WTC11 (cell line): ENCODE measurements around the gene LAMTOR2. TPM values are rescaled to one million over a fixed set of nuclear protein-coding genes. Genes with fewer than 3 reads are reported as not detected.

Source experiments
- ATAC-seq: fragments of 200-7000 bp; cut with Tn5 transposase; 2 replicates; pipeline ENCODE4 v1.10.0; 2021; ENCODE audit warnings: mild to moderate bottlenecking, moderate library complexity
- CTCF ChIA-PET: fragments of 300-600 bp; sonication (Branson Sonifier 250); formaldehyde crosslinking; loops from one replicate; lab custom pipeline; 2021; ENCODE audit warnings: antibody characterized with exemption; lab: Charles Lee
- POLR2A ChIA-PET: fragments of 350-600 bp; sonication (Branson Sonifier 250); formaldehyde crosslinking; loops from one replicate; lab custom pipeline; 2021; ENCODE audit warnings: antibody characterized with exemption; lab: Charles Lee
- DNase-seq: peaks from one replicate; pipeline ENCODE4 v3.0.0; 2021; ENCODE audit warnings: low spot score
- H3K27ac Mint-ChIP-seq: 2 replicates; pipeline ENCODE4 v1.8.0; 2021; ENCODE audit warnings: mixed read lengths
- H3K27me3 Mint-ChIP-seq: 2 replicates; pipeline ENCODE4 v1.8.0; 2021; ENCODE audit warnings: low read depth, mild to moderate bottlenecking, moderate library complexity, mixed read lengths
- H3K36me3 Mint-ChIP-seq: 2 replicates; pipeline ENCODE4 v1.8.0; 2021; ENCODE audit warnings: mixed read lengths
- H3K4me1 Mint-ChIP-seq: 2 replicates; pipeline ENCODE4 v1.8.0; 2022; ENCODE audit warnings: mixed read lengths
- H3K4me3 Mint-ChIP-seq: 2 replicates; pipeline ENCODE4 v1.8.0; 2021; ENCODE audit warnings: mild to moderate bottlenecking, moderate library complexity, mixed read lengths
- H3K9me3 Mint-ChIP-seq: 2 replicates; pipeline ENCODE4 v1.8.0; 2021; ENCODE audit warnings: mixed read lengths
- GABPB1 ChIP-seq: sonication (generic); formaldehyde crosslinking; IDR thresholded peaks from 2 replicates; pipeline ENCODE4 v1.8.1; 2023; ENCODE audit warnings: mild to moderate bottlenecking, missing genetic modification reagents
- GRHL2 ChIP-seq: fragments of 250-450 bp; sonication (Bioruptor Pico); IDR thresholded peaks from 2 replicates; pipeline ENCODE4 v1.8.0; 2022; ENCODE audit warnings: mild to moderate bottlenecking, moderate library complexity; ENCODE audit not compliant: insufficient replicate concordance, severe bottlenecking
- ZBTB21 ChIP-seq: sonication (generic); formaldehyde crosslinking; IDR thresholded peaks from 2 replicates; pipeline ENCODE4 v1.8.1; 2023; ENCODE audit warnings: mild to moderate bottlenecking, missing genetic modification reagents, borderline replicate concordance
- ZNF219 ChIP-seq: sonication (generic); formaldehyde crosslinking; IDR thresholded peaks from 2 replicates; pipeline ENCODE4 v1.8.0; 2023; ENCODE audit warnings: missing genetic modification reagents, mild to moderate bottlenecking, borderline replicate concordance
- ZNF396 ChIP-seq: fragments of 250-450 bp; sonication (Bioruptor Pico); IDR thresholded peaks from 2 replicates; pipeline ENCODE4 v1.8.0; 2021; ENCODE audit warnings: mild to moderate bottlenecking, moderate library complexity, borderline replicate concordance
- total RNA-seq: library from RNA; stranded (reverse); gene quantifications from 3 replicates; pipeline ENCODE4 v1.2.3, GENCODE V29; 2021
- TF ChIP-seq, protein P1 (sequence below): sonication (generic); formaldehyde crosslinking; IDR thresholded peaks from 2 replicates; pipeline ENCODE4 v1.8.0; 2023; ENCODE audit warnings: missing genetic modification reagents, mild to moderate bottlenecking, borderline replicate concordance
- TF ChIP-seq, protein P2 (sequence below): sonication (generic); formaldehyde crosslinking; IDR thresholded peaks from 2 replicates; pipeline ENCODE4 v1.8.1; 2022; ENCODE audit warnings: low read depth, mild to moderate bottlenecking, moderate library complexity, missing genetic modification reagents, borderline replicate concordance
- TF ChIP-seq, protein P3 (sequence below): sonication (generic); formaldehyde crosslinking; IDR thresholded peaks from 2 replicates; pipeline ENCODE4 v1.8.1; 2022; ENCODE audit warnings: missing genetic modification reagents, borderline replicate concordance
- TF ChIP-seq, protein P4 (sequence below): sonication (generic); formaldehyde crosslinking; IDR thresholded peaks from 2 replicates; pipeline ENCODE4 v1.8.1; 2022; ENCODE audit warnings: mild to moderate bottlenecking, missing genetic modification reagents, moderate library complexity, borderline replicate concordance
- TF ChIP-seq, protein P5 (sequence below): sonication (generic); formaldehyde crosslinking; IDR thresholded peaks from 2 replicates; pipeline ENCODE4 v1.8.1; 2023; ENCODE audit warnings: mild to moderate bottlenecking, missing genetic modification reagents, borderline replicate concordance

The LAMTOR2 gene
- total RNA-seq, 1 experiment from 2014 or later = 62.4 TPM

DNA sequence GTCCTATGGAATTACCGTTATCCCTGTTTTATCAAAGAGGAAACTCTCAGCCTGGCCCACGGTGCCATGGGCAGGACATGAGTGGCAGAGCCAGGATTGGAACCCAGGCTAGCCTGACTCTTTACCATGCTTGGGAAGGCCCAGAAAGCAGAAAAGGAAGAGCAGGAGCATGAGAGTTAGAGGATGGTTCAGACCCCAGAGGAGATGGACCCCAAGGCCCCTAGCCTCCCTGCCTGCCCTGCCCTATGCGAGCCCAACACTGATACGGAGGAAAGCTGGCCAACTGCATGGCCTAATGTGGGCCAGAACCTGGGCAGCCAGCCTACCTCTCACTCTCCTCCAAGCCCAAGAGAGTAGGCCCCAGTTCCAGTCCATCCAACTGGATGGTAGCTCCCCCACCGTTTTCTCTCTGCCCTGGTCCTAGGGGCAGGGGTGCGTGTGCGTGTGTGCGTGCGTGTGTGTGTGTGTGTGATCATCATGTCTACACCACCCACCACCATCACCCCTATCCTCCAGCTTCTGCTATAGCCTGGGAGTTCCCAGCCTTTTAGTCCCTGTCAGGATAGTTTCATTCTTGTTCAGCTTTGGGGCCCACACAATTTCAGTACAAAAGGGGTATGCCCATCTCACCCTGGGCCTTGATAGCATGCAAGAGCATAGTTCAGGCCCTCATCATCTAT lies 43.1 kb downstream of the LAMTOR2 start:
- TF ChIP-seq, protein P1, sequence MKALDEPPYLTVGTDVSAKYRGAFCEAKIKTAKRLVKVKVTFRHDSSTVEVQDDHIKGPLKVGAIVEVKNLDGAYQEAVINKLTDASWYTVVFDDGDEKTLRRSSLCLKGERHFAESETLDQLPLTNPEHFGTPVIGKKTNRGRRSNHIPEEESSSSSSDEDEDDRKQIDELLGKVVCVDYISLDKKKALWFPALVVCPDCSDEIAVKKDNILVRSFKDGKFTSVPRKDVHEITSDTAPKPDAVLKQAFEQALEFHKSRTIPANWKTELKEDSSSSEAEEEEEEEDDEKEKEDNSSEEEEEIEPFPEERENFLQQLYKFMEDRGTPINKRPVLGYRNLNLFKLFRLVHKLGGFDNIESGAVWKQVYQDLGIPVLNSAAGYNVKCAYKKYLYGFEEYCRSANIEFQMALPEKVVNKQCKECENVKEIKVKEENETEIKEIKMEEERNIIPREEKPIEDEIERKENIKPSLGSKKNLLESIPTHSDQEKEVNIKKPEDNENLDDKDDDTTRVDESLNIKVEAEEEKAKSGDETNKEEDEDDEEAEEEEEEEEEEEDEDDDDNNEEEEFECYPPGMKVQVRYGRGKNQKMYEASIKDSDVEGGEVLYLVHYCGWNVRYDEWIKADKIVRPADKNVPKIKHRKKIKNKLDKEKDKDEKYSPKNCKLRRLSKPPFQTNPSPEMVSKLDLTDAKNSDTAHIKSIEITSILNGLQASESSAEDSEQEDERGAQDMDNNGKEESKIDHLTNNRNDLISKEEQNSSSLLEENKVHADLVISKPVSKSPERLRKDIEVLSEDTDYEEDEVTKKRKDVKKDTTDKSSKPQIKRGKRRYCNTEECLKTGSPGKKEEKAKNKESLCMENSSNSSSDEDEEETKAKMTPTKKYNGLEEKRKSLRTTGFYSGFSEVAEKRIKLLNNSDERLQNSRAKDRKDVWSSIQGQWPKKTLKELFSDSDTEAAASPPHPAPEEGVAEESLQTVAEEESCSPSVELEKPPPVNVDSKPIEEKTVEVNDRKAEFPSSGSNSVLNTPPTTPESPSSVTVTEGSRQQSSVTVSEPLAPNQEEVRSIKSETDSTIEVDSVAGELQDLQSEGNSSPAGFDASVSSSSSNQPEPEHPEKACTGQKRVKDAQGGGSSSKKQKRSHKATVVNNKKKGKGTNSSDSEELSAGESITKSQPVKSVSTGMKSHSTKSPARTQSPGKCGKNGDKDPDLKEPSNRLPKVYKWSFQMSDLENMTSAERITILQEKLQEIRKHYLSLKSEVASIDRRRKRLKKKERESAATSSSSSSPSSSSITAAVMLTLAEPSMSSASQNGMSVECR (CRISPR knock-in tag) = no peak
- no peak for TF ChIP-seq ZBTB21 (CRISPR knock-in tag)
- no peak for TF ChIP-seq ZNF219 (CRISPR knock-in tag)
- no peak for TF ChIP-seq GRHL2 (CRISPR knock-in tag)
- TF ChIP-seq ZNF396 (CRISPR knock-in tag) = no peak
- TF ChIP-seq, protein P2, sequence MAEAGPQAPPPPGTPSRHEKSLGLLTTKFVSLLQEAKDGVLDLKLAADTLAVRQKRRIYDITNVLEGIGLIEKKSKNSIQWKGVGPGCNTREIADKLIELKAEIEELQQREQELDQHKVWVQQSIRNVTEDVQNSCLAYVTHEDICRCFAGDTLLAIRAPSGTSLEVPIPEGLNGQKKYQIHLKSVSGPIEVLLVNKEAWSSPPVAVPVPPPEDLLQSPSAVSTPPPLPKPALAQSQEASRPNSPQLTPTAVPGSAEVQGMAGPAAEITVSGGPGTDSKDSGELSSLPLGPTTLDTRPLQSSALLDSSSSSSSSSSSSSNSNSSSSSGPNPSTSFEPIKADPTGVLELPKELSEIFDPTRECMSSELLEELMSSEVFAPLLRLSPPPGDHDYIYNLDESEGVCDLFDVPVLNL (CRISPR knock-in tag) = no peak
- TF ChIP-seq, protein P3, sequence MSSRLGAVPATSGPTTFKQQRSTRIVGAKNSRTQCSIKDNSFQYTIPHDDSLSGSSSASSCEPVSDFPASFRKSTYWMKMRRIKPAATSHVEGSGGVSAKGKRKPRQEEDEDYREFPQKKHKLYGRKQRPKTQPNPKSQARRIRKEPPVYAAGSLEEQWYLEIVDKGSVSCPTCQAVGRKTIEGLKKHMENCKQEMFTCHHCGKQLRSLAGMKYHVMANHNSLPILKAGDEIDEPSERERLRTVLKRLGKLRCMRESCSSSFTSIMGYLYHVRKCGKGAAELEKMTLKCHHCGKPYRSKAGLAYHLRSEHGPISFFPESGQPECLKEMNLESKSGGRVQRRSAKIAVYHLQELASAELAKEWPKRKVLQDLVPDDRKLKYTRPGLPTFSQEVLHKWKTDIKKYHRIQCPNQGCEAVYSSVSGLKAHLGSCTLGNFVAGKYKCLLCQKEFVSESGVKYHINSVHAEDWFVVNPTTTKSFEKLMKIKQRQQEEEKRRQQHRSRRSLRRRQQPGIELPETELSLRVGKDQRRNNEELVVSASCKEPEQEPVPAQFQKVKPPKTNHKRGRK (CRISPR knock-in tag) = no peak
- no peak for TF ChIP-seq GABPB1 (CRISPR knock-in tag)
- TF ChIP-seq, protein P4, sequence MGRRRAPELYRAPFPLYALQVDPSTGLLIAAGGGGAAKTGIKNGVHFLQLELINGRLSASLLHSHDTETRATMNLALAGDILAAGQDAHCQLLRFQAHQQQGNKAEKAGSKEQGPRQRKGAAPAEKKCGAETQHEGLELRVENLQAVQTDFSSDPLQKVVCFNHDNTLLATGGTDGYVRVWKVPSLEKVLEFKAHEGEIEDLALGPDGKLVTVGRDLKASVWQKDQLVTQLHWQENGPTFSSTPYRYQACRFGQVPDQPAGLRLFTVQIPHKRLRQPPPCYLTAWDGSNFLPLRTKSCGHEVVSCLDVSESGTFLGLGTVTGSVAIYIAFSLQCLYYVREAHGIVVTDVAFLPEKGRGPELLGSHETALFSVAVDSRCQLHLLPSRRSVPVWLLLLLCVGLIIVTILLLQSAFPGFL = no peak
- TF ChIP-seq, protein P5, sequence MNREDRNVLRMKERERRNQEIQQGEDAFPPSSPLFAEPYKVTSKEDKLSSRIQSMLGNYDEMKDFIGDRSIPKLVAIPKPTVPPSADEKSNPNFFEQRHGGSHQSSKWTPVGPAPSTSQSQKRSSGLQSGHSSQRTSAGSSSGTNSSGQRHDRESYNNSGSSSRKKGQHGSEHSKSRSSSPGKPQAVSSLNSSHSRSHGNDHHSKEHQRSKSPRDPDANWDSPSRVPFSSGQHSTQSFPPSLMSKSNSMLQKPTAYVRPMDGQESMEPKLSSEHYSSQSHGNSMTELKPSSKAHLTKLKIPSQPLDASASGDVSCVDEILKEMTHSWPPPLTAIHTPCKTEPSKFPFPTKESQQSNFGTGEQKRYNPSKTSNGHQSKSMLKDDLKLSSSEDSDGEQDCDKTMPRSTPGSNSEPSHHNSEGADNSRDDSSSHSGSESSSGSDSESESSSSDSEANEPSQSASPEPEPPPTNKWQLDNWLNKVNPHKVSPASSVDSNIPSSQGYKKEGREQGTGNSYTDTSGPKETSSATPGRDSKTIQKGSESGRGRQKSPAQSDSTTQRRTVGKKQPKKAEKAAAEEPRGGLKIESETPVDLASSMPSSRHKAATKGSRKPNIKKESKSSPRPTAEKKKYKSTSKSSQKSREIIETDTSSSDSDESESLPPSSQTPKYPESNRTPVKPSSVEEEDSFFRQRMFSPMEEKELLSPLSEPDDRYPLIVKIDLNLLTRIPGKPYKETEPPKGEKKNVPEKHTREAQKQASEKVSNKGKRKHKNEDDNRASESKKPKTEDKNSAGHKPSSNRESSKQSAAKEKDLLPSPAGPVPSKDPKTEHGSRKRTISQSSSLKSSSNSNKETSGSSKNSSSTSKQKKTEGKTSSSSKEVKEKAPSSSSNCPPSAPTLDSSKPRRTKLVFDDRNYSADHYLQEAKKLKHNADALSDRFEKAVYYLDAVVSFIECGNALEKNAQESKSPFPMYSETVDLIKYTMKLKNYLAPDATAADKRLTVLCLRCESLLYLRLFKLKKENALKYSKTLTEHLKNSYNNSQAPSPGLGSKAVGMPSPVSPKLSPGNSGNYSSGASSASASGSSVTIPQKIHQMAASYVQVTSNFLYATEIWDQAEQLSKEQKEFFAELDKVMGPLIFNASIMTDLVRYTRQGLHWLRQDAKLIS (CRISPR knock-in tag) = no peak
- no peak overlapping the region for H3K4me3 Mint-ChIP-seq
- CTCF ChIA-PET = interaction anchor here (0.9 to 29.6 kb wide), 11 partner anchors 8 to 185 kb away, joined by 3 to 1176 read pairs (median 6); partner anchors contain the start of genes LMNA, RAB25 and SMG5
- H3K9me3 Mint-ChIP-seq = no peaks in the 10 kb centered on the region
- H3K27ac Mint-ChIP-seq = no peak overlapping the region
- peaks cover 6% of the 10 kb centered on the region for H3K36me3 Mint-ChIP-seq
- H3K4me1 Mint-ChIP-seq = peaks cover 20% of the 10 kb centered on the region
- POLR2A ChIA-PET = interaction anchor here (0.7 to 1.2 kb wide), 3 partner anchors 9 to 32 kb away, joined by 3 to 6 read pairs (median 5); no protein-coding TSS in a partner anchor
- H3K27me3 Mint-ChIP-seq = no peaks in the 10 kb centered on the region
- DNase-seq (no peak), ATAC-seq (no peak)
